Rectal smooth muscle tissue (tissue), 1 donor: ENCODE results near the gene PLEKHH2.
"Not testable (repeated sequence)": the region's sequence is repeated elsewhere in the genome, so short reads cannot be mapped to it uniquely, and the experiment has no call there.

Experiments used
- H3K27ac ChIP-seq: one replicate; pipeline ENCODE4 v1.7.0; 2013; ENCODE audit warnings: low read depth, low read length, inconsistent platforms
- H3K27me3 ChIP-seq: one replicate; pipeline ENCODE4 v1.7.0; 2013; ENCODE audit warnings: low read length; ENCODE audit not compliant: control insufficient read depth, insufficient read depth
- H3K36me3 ChIP-seq: one replicate; pipeline ENCODE4 v1.7.0; 2013; ENCODE audit warnings: low read length; ENCODE audit not compliant: control insufficient read depth, insufficient read depth
- H3K4me1 ChIP-seq: one replicate; pipeline ENCODE4 v1.7.0; 2013; ENCODE audit warnings: low read length; ENCODE audit not compliant: control insufficient read depth, insufficient read depth
- H3K4me3 ChIP-seq: one replicate; pipeline ENCODE4 v1.7.0; 2013; ENCODE audit warnings: low read length
- H3K9ac ChIP-seq: one replicate; pipeline ENCODE4 v1.7.0; 2013; ENCODE audit warnings: low read length

PLEKHH2 gene

DNA sequence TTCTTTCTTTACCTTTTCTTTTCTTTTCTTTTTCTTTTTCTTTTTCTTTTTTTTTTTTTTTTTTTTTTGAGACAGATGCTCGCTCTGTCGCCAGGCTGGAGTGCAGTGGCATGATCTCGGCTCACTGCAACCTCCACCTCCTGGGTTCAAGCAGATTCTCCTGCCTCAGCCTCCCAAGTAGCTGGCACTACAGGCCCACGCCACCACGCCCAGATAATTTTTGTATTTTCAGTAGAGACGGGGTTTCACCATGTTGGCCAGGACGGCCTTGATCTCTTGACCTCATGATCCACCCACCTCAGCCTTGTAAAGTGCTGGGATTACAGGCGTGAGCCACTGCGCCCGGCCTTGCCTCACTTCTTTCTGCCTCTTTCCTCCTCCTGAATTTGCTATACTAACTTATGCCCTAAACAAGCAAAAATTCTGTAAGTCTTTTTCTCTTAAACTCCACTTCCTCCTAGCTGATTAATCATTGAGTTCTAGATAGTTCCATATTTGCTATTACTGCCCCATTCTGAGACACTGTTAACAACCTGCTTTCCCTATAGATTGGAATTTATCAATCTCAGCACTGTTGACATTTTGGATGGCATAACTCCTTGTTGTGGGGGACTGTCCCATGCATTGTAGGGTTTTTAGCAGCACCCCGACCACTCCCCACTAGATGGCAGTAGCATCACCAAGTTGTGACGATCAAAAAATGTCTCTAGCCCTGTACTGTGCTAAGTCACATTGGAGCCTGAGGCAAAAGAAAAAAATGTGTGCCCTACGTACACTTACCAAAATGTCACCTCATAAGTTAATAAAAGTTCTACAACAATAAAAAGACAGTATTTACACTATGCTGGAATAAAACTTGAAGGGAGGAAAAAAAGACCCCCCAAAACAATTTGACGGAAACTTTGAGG lies 24.8 kb upstream of the PLEKHH2 start:
- Histone ChIP-seq H3K9ac (no peak overlapping the region), H3K4me3 (no peak overlapping the region), H3K27me3 (no peaks in the 10 kb centered on the region), H3K4me1 (no peaks in the 10 kb centered on the region), H3K27ac (no peak overlapping the region), H3K36me3 (no peaks in the 10 kb centered on the region)

DNA sequence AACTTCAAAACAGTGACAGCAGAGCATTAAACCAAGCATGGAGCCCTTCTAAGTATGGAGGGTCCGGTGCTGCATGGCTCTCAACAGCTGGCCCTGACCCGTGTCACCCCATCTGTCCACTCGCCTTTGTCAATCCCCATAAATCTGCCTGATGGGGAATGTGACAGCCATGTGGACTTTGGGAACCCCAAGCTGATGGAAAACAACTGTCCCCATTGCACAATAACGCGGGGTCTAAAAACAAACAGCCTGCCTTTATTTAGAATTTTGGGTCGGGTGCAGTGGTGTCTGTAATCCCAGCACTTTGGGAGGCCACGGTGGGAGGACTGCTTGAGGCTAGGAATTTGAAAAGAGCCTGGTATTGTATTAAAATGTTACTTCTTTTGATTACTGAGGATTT lies 24.1 kb upstream of the PLEKHH2 start:
- Histone ChIP-seq H3K27ac (no peak overlapping the region), H3K27me3 (no peaks in the 10 kb centered on the region), H3K36me3 (no peaks in the 10 kb centered on the region), H3K9ac (no peak overlapping the region), H3K4me3 (no peak overlapping the region), H3K4me1 (no peaks in the 10 kb centered on the region)

DNA sequence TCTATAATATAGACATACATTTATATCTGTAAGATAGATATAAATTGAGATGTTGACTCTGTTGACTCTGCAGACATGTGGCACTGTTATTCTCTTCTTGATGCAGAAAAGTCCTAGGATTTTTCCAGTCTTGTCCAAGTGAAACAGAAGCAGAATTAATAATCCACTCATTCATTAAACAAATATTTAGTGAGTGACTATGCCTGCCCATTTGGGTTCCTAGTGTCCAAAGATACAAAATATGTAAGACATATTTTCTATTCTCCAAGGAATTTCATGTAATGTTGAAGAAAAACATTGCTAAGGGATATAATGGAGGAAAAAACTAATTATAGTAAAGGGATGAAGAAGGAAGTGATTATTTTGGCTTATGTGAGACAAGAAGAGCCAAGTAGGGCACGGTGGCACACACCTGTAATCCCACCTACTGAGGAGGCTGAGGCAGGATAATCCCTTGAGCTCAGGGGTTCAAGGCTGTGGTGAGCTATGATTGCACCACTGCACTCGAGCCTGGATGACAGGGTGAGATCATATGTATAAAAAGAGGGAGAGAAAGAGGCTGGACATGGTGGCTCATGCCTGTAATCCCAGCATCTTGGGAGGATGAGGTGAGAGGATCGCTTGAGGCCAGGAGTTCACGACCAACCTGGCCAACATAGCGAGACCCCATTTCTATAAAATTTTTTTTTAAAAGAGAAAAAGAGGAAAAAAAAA lies 19.9 kb upstream of the PLEKHH2 start:
- H3K27me3 ChIP-seq: no peaks in the 10 kb centered on the region
- no peak overlapping the region for H3K27ac ChIP-seq
- no peak overlapping the region for H3K4me3 ChIP-seq
- no peaks in the 10 kb centered on the region for H3K4me1 ChIP-seq
- H3K36me3 ChIP-seq: no peaks in the 10 kb centered on the region
- H3K9ac ChIP-seq: no peak overlapping the region

DNA sequence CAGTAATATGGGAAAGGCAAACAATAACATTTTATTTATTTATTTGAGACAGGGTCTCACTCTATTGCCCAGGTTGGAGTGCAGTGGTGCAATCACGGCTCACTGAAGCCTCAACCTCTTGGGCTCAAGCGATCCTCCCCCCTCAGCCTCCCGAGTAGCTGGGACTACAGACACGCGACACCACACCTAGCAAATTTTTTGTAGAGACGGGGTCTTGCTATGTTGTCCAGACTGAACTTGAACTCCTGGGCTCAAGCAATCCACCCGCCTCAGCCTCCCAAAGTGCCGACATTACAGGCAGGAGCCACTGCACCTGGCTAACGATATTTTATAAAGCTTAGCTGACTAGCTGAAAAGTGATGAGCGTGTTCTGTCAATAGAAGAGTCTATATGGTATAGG lies 17.5 kb upstream of the PLEKHH2 start:
- no peak overlapping the region for H3K9ac ChIP-seq
- no peak overlapping the region for H3K27ac ChIP-seq
- no peaks in the 10 kb centered on the region for H3K27me3 ChIP-seq
- H3K36me3 ChIP-seq: no peaks in the 10 kb centered on the region
- no peak overlapping the region for H3K4me3 ChIP-seq
- peaks cover 2% of the 10 kb centered on the region for H3K4me1 ChIP-seq

DNA sequence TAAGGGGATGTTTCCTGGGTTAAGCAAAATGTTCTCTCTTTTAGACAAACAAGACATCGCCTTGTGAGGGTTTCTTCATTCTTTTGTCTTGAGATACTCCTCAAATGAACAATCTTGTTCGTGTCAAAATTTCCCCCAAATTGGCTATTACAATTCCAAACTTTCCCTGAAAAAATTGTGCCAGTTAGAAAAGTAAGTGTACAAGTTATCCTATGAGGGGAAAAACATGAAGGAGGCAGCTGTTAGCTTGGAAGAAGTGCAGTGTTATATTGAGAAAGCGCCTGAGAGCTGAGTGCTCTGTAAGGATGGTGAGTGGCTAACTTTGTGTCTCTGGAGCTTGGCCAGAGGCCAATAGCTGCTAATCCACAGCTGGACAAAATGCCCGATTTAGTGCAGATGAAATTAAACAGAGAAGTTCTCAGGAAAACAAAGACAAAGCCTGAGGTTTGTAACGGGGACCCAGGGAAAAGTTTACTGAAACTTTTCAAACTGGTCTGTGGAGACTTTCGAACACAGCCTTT lies 14.1 kb upstream of the PLEKHH2 start:
- Histone ChIP-seq H3K4me3 (no peak overlapping the region), H3K4me1 (peaks cover 2% of the 10 kb centered on the region), H3K27ac (peak overlapping the region; percentile 48), H3K27me3 (no peaks in the 10 kb centered on the region), H3K36me3 (no peaks in the 10 kb centered on the region), H3K9ac (no peak overlapping the region)

DNA sequence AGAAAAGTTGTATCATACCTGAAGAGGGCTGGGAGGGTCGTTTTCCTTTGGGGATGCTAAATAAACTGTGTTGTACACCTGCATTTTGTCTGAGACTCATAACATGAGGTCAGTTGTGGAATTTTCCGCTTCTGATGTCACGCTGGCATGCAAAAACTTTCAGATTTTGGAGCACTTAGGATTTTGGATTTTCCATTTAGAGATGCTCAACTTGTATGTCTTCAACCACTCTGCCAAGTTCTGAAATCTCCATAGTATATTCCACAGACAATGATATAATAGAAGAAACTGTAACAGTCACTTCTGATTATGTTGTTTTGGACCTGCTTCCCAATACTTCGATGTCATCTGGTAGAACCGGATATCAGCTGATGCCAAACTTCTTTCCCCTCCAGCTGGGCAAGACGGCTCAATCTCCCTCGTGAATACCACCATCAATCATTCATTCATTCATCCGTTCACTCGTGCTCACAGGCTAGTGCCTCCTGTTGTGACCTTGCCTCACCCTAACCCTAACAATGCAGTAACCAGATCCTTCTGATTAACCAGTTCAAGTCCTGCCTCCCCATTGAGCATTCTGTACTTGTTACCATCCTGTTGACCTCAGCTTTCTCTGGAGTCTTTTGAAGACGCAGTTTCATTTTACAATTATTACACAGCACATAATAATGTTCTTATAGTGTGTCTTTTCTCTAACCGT lies 5.3 kb upstream of the PLEKHH2 start:
- Histone ChIP-seq H3K4me3 (no peak overlapping the region), H3K27me3 (no peaks in the 10 kb centered on the region), H3K9ac (no peak overlapping the region), H3K27ac (no peak overlapping the region), H3K4me1 (peaks cover 2% of the 10 kb centered on the region), H3K36me3 (no peaks in the 10 kb centered on the region)

DNA sequence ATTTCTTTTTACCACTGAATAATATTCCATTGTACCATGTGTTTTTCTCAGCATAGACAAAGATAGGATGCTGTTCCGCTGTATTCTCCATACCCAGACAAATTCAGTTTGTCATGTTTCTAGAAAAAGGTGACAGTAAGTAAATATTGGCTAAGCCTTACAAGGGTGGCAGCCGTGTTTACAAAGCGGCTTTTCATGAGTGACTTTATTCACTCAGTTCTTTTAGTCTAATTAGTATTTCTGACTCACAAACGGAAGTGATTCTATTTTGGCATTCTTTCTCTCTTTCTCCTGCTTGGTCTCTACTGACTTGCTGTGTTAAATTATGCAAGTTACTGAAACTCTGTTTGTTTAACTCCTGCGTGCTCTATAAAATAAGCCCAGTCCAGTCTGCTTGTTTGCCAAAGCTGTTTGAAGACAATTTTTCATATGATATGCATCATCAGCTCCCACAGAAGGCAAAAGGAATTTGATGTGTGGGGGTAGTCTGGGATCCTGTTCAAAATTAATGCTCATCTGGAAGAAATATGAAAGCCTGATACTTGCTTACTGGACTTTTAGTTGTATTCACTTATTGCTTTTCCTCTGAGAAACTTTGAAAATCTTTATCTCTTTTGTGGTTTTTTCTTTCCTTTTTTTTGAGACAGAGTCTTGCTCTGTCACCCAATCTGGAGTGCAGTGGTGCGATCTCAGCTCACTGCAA lies 2.3 kb upstream of the PLEKHH2 start:
- Histone ChIP-seq H3K27me3 (peaks cover 2% of the 10 kb centered on the region), H3K27ac (no peak overlapping the region), H3K9ac (no peak overlapping the region), H3K36me3 (no peaks in the 10 kb centered on the region), H3K4me3 (no peak overlapping the region), H3K4me1 (peaks cover 4% of the 10 kb centered on the region)

DNA sequence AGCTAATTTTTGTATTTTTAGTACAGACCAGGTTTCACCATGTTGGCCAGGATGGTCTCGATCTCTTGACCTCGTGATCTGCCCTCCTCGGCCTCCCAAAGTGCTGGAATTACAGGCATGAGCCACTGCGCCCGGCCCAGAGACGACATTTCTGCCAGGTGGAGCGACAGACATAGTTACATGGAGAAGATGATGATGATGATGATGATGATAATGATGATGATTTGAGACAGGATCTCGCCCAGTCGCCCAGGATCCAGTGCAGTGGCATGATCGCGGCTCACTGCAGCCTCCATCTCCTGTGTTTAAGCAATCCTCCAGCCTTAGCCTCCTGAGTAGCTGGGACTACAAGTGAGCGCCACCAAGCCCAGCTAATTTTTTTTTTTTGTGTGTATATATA lies 907 bp upstream of the PLEKHH2 start:
- H3K27ac ChIP-seq, H3K4me1 ChIP-seq, H3K27me3 ChIP-seq, H3K4me3 ChIP-seq, H3K36me3 ChIP-seq, H3K9ac ChIP-seq: not testable (repeated sequence)

DNA sequence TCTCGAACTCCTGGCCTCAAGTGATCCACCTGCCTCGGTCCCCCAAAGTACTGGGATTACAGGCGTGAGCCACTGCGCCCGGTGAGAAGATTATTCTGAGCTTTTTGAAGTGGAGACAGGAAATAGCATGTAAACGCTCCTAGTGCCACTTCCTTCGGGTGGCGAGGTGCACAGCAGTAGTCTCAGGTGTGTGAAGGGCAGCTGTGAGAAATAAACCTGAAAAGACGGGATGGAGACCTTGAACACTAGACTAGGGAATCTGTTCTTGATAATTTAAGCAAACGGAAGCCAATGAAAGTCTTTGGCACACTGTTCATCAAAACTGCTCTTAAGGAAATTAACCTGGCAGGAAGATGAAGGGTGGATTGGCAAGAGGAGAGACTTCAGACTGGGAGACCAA lies 439 bp upstream of the PLEKHH2 start:
- Histone ChIP-seq H3K9ac (peak overlapping the region; percentile 30), H3K27me3 (peaks cover 2% of the 10 kb centered on the region), H3K4me1 (peaks cover 4% of the 10 kb centered on the region), H3K4me3 (peak overlapping the region; percentile 86), H3K36me3 (no peaks in the 10 kb centered on the region), H3K27ac (no peak overlapping the region)

DNA sequence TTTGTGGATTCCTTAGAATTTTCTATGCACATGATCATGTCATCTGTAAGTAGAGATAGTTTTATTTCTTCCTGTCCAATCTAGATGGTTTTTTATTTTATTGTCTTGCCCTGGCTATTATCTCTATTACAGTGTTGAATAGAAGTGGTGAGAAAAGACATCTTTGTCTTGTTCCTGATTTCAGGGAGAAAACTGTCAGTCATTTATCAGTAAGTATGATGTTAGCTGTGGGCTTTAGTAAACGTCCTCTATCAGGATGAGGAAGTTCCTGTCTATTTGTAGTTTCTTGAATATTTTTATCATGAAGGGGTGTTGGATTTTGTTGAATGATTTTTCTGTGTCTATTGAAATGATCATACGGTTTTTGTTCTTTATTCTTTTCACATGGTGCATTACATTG lies 5.3 kb downstream of the PLEKHH2 start:
- no peak overlapping the region for H3K27ac ChIP-seq
- no peak overlapping the region for H3K4me3 ChIP-seq
- H3K36me3 ChIP-seq: no peaks in the 10 kb centered on the region
- no peak overlapping the region for H3K9ac ChIP-seq
- peaks cover 2% of the 10 kb centered on the region for H3K27me3 ChIP-seq
- H3K4me1 ChIP-seq: peaks cover 3% of the 10 kb centered on the region

DNA sequence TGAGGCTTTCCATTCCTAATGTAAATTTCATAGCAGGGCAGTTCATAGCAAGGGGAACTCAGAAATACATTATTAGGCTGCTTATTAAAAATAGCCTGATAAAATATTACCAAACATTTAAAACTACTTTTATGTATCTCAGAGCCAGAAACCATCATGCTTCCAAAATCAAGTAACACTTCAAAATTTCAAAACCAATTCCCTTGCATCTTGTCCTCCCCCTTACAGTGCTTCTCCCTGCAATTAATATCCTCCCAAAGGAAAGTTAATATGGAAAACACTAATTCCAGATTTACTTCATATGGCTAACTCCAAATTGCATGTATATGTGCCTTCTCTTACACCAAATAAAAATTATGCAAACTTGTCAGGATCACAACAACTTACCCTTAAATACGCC lies 6.6 kb downstream of the PLEKHH2 start:
- Histone ChIP-seq H3K9ac (no peak overlapping the region), H3K4me3 (no peak overlapping the region), H3K36me3 (no peaks in the 10 kb centered on the region), H3K27me3 (no peaks in the 10 kb centered on the region), H3K27ac (no peak overlapping the region), H3K4me1 (peaks cover 4% of the 10 kb centered on the region)
